NCI-H2196 (cell line): ENCODE measurements around the gene OPN1LW.
"Not testable (repeated sequence)": the region's sequence is repeated elsewhere in the genome, so short reads cannot be mapped to it uniquely, and the experiment has no call there.

Source experiments
- DNase-seq: peaks from one replicate; lab custom pipeline; 2025; ENCODE audit not compliant: unreplicated experiment; lab: John Stamatoyannopoulos, UW

The OPN1LW gene

GRCh38 chrX:154144010-154144409 is at the start of gene OPN1LW:
OPN1LW (plus strand) TSS chrX:154144243; CDS start chrX:154144284, 41 bp downstream.
- not testable (repeated sequence) for DNase-seq

- DNase-seq = no peak
Measured at GRCh38 chrX:154094833-154095232, 49.2 kb upstream of the OPN1LW start.

GRCh38 chrX:154096140-154097002 is 47.7 kb upstream of the OPN1LW start:
- no peak for DNase-seq

- peak; percentile 69 for DNase-seq
Measured at GRCh38 chrX:154097003-154097588, 46.9 kb upstream of the OPN1LW start.

- DNase-seq = peak; percentile 83
Measured at GRCh38 chrX:154097589-154098541, 46.2 kb upstream of the OPN1LW start, which contains the start of gene MECP2. MECP2 (minus strand) TSS chrX:154097717.

GRCh38 chrX:154098551-154098950 is 45.5 kb upstream of the OPN1LW start:
- DNase-seq = no peak

GRCh38 chrX:154113729-154114128 is 30.3 kb upstream of the OPN1LW start:
- no peak for DNase-seq

- DNase-seq = no peak
Measured at GRCh38 chrX:154114652-154115051, 29.4 kb upstream of the OPN1LW start.

GRCh38 chrX:154115071-154115470 is 29.0 kb upstream of the OPN1LW start:
- no peak for DNase-seq

GRCh38 chrX:154115750-154116149 is 28.3 kb upstream of the OPN1LW start:
- DNase-seq = no peak

- no peak for DNase-seq
Measured at GRCh38 chrX:154116426-154117211, 27.4 kb upstream of the OPN1LW start.

GRCh38 chrX:154117566-154117965 is 26.5 kb upstream of the OPN1LW start:
- DNase-seq = no peak

GRCh38 chrX:154120567-154120966 is 23.5 kb upstream of the OPN1LW start:
- DNase-seq = no peak

GRCh38 chrX:154121207-154121606 is 22.8 kb upstream of the OPN1LW start:
- DNase-seq = no peak

GRCh38 chrX:154121961-154122360 is 22.1 kb upstream of the OPN1LW start:
- DNase-seq = no peak

- DNase-seq = no peak
Measured at GRCh38 chrX:154123241-154124219, 20.5 kb upstream of the OPN1LW start.

- no peak for DNase-seq
Measured at GRCh38 chrX:154125391-154126040, 18.5 kb upstream of the OPN1LW start.

GRCh38 chrX:154126101-154126500 is 17.9 kb upstream of the OPN1LW start:
- no peak for DNase-seq

- no peak for DNase-seq
Measured at GRCh38 chrX:154131955-154132354, 12.1 kb upstream of the OPN1LW start.
